Fibroblast of skin of abdomen (primary cell): ENCODE measurements around the gene ZNG1B.
"Not testable (repeated sequence)": the region's sequence is repeated elsewhere in the genome, so short reads cannot be mapped to it uniquely, and the experiment has no call there.

Source experiments
- DNase-seq: peaks from one replicate; pipeline ENCODE4 v3.0.0-alpha.2; 2013

ZNG1B gene

DNA sequence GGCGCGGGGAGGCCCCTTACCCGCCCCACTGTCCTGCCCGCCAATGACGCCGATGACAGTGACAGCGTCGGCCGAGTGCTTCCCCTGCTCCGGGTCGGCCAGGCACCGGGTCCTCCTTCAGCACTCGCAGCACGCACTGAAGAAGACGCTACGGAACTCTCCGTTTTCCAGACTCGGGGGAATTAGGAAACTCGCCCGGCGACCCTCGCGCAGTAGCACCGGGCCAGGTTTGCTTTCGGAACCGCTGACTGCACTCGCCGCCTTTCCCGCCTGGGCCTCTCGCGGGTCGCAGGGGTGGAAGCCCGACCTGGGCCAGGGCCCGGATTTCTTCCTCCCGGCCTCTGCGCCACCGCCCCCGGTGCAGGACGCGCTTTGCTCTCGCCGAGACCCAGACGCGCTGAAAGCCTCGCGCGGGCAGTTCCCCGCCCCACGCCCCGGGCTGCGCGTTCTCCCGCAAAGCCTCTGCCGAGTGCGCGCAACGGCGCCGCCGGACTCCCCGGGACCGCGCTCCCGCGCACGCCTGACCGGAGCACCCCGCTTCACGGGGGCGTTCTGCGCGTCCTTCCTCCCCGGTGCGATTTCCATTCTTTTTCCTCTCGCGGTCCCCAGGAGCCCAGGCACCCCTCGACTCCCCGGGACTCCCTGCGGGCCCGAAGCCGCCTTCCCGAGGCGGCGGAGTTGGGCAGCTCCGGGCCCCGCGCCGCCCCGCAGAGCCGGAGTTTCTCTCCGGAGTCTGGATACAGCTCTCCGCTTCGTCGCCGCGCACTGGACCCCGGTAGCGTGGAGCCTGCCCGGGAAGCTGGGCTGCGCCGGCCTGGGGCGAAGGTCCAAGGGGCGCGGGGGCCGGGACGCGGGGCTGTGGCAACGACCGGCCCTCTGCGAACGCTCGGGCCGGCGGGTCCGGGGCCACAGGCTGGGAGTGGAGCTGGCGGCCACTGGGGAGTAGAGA lies 65.9 kb downstream of the ZNG1B start:
- peak; percentile 2 for DNase-seq

DNA sequence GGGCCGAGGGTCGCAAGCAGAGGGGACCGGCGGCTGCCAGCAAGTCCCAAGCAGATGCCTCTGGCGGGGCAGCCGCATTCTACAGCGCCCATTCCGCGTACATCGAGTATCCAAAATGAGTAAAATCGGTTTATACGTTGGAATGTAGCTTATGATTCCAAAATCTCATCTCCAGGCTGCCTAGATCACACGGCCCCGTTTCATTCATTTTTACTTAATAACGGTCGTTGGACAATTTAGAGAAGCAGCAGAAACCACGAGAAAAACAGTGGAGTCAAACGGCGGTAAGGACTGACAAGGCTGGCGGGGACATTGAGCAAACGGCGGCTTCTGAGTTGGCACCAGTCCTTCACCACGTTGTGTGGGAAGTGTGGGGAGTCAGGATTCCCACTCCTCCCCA lies 66.6 kb downstream of the ZNG1B start:
- not testable (repeated sequence) for DNase-seq

DNA sequence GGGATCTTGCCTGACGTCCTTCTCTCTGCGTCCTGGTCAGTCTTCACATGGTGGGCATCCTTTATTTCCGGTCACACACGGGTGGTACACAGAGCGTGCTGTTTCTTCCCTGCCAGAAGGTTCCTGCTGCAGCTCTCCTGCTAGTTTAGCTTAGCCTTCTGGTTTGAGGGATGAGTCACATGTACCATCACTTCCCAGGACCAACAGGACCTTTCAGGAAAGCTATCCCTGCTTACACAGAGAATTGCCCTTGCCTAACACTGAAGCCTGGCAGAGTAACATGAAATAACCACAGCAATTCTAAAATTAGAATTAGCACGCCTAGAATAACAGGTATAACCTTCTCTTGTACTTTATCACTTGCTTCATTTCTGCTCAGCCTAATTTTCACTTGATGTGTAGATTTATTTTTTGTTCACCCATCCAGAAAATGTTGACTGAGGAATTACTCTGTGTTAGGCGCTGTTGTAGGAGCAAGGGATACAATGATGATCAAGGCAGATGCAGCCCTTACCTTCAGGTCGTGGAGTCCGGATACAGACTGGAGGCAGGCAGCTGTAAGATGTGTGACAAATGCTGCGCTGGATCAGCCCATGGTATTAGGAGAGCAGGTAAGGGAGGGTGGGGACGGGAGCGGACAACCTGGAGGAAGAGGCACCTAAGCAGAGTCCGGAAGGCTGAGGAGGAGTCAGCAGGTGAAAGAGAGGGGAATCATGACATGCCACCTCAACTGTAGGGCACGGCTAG lies 70.1 kb downstream of the ZNG1B start:
- DNase-seq, result not testable (repeated sequence)

DNA sequence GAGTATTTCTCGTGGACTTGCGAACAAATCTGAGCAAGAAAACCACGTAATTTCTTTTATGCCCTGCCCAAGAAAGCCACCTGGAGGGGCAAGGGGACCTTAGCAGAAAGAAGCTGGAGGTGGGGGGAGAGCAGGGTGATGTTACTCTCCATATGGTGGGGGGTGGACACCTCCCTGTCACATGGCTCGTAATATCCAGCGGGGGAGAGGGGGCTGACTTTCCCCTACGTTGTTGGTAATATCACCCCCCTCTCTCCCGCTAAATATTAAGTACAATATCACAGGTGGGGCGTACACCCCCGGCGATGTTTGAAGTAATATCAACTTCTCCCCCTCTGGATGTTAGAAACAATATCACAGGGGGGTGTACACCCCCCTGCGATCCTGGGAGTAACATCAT lies 70.7 kb downstream of the ZNG1B start:
- DNase-seq, result not testable (repeated sequence)

DNA sequence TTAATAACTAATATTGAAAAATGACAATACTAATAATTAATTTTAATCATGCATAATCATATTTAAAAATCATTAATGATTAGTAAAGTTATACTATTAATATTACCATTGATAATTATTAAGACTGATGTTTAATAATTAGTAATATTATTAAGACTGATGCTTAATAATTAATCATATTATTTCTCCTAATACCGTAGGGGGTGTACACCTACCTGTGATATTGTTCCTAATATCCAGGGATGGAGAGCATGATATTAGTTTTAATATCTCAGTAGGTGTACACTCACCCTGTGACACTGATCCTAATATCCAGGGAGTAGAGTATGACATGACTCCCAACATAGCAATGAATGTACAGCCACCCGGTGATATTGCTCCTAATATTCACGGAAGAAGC lies 73.4 kb downstream of the ZNG1B start:
- not testable (repeated sequence) for DNase-seq

DNA sequence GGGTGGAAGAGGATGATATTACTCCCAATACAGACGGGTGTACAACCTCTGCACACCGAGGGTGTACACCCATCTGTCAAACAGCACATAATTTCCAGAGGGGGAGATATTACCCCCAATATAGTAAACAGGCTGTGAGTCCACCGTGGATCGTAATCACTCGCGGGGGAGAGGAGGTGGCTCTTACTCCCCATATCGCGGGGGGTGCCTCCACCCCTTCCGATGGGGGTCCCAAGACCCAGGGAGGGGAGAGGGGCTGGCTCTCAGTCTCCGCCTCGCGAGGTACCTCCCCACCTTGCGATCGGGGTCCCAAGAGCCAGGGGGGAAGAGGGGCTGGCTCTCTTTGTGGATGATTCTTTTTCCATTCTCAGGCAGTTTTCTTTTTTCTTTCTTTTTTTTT lies 74.4 kb downstream of the ZNG1B start:
- DNase-seq, result not testable (repeated sequence)

DNA sequence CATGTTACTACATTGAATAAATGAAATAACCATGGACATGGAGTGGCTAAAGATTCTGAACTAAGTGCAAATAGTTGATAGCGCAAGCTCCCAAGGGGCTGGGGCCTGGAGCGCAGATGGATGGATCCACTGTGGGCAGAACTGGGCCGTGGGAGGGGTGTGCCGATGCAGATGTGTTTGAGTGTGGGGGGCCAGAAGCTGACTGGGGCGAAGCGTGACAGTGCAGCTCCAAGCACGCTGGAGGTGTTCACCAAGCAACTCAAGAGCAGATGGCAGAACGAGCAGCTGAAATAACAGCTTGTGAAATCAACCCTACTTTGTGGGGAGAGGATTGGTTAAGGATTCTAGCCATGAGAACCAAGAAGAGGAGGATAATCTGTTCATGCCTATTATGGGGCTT lies 78.0 kb downstream of the ZNG1B start:
- DNase-seq, result not testable (repeated sequence)

DNA sequence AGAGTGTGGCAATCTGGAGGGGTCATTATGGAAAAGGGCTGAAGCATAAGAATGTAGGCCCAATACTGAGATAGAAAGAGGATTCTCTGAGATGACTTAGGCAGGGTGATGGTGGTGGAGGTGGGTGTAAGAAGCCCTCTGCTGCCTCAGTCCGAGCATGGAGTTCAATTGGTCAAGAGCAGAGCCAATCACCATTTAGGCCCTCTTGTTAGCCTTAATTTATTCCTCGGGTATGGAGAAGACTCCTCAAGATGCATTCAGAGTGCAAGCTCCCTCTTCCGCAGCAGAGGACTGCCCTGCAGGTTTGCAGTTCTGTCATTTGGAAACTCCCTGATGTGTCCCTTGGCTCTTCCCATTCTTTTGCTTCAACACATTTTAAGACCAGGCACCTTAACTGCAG lies 78.5 kb downstream of the ZNG1B start:
- not testable (repeated sequence) for DNase-seq

DNA sequence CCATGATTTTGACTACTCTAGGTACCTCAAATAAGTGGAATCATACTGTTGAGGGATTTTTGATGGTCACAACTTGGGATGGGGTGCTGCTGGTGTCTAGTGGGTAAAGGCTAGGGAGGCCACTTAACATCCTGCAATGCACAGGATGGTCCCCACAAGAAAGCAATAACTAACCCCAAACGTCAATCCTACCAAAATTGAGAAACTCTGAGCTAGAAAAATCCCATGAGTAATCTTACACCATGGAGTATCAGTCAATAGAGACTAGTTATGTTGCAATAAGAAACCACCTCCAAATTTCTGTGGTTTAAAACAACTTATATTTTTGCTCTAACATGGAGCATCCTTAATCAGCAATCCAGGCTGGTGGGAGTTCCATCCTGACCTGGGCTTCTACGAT lies 79.5 kb downstream of the ZNG1B start:
- DNase-seq, result not testable (repeated sequence)

DNA sequence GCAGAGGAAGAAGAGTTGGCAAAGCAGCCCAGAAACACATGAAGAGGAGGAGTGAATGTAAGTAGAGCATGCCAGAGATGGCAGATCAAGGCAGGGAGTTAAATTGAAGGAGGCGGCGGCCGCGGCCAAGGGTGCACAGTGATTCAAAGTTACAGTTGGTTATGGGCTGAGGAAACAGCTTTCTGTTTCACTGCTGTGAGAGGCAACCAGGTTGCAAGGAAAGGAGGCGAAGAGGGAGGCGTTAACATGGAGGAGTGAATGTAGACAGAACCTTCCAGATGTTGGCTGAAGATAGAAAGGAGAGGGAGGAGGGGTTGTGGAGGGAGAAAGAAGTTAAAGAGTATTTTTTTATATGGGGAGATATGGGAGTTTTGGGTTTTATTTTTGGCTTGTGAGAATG lies 83.3 kb downstream of the ZNG1B start:
- not testable (repeated sequence) for DNase-seq

DNA sequence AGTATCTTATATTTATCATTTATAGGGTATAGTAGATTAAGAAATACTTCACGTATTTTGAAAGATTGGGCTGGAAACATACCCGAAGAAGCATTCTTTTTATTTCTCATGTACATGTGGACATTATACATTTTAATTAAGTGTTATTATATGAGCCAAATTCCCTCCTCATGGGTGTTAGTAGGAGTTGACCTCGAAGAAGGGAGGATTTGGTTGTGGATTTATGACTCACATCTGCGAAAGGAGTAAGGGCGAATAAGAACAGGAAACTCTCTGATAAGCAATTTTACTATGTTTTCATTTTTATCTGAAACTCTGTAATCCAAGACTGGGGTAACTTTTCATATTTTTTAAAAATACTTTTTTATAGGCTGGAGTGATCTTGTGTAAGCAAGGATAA lies 84.0 kb downstream of the ZNG1B start:
- not testable (repeated sequence) for DNase-seq

DNA sequence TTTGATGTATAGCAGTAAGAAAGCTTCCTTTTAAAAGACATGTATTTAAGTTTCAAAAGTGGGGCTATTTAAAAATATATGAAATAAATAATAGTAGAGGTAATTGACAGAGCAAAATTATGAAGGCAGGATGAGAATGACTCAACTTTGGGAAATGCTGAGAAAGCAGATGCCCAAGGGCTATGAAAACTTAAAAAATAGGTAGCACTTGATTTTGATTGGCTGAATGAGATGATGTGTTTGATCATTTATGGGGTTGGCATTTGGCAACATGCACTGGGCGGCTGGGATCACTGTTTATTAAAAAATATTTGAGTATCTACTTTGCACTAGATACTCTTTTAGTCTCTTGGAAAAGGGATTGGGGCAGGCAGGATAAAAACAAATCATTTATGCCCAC lies 87.5 kb downstream of the ZNG1B start:
- DNase-seq, result not testable (repeated sequence)

DNA sequence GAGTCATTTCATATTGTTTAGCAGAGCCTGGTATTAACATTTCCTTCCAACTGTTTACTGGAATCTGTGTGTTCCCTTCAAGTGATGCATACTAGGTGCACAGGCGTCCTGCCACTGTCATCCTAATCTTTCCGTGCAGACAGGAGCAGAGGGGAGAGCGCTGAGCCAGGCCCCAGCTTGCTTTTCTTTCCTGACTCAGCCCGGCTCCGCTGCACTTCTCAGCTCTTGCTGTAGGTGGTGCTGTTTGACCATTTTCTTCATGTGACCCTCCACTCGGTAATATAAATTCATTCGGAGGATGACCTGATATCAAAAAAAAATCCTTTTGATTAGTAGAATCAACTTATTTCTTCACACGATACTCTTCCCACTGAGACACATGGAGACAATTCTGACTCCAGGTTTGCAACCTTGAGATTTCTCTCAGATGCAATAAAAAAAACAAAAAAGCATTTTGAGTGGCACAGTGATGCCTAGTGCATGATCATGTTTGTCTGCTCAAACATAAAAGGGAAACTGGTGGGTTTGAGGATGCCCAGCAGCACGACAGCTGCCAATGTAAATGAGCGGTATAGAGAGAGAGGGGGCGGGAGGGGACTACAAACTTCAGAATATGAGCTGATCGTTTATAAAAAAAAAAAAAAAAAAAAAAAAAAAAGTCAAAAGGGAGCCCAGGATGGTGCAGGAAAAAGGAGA lies 90.0 kb downstream of the ZNG1B start:
- DNase-seq, result not testable (repeated sequence)

DNA sequence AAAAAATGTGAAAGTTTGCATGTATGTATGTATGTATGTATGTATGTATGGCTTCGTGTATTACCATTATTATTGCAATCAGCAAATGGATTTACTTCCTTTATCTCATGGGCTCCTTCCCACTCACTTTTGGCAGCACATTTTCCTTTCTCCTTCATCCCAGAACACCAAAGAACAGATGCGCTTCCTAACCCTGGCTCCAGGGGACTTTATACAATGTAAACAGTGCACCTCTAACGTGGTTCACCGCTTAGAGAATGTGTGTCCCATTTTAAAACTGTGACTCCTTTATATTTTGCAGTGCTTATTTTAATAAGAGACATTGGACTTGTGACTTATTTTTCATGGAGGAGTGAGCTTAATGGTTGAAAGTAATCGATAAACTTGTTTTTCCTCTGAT lies 90.6 kb downstream of the ZNG1B start:
- DNase-seq, result not testable (repeated sequence)

DNA sequence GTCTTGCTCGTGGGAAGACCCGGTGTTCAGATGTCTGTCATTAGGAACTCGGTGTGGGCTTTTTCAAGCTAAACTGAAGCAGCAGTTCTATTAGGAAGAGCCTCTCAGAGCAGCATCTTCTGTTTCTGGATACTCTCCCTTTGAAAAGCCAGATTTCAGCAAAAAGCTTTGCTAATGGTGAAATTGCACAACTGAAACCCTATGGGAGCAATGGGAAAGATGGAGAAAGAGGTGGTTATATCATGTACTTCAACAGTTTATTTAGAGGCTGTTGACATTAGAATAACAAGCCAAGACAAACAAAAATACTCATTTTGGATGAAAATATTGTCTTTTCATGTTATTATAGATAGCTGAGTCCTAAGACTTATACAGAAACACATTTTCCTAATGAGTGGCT lies 91.4 kb downstream of the ZNG1B start:
- not testable (repeated sequence) for DNase-seq

DNA sequence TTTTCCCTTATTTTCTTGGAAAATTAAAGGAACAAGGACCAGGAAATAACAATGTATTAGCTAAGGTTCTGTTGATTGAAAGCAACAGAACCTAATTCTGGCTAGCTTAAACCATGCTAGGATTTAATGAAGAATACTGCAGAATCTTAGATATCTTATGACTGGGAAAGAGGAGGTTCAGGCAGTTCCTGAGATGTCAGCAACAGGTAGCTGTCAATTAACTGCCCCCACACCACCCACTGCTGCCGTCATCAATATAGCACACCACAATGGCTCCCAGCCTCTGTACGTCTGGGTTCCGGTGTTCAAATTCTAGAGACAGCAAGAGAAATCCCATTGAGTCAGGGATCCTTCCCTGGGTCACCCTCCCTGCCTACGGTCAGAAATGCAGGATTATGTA lies 95.5 kb downstream of the ZNG1B start:
- not testable (repeated sequence) for DNase-seq

DNA sequence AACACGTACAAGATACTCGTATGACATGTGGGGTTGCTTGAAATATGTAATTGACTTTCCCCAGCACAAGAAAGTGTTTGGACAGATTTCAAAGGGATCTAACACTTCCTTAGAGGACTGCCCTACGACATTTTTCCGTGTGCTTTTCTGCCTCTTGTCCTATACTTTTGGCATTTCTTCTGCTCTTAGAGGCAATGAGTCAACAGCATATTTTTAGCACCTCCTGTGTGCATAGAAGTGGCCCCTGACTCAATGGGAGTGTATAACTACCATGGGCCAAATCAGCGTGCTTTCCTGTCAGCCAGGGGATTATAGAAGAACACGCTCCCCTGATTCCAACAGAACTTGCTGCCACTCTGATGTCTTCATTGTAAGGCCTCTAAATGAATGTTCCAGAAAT lies 99.1 kb downstream of the ZNG1B start:
- DNase-seq, result not testable (repeated sequence)

DNA sequence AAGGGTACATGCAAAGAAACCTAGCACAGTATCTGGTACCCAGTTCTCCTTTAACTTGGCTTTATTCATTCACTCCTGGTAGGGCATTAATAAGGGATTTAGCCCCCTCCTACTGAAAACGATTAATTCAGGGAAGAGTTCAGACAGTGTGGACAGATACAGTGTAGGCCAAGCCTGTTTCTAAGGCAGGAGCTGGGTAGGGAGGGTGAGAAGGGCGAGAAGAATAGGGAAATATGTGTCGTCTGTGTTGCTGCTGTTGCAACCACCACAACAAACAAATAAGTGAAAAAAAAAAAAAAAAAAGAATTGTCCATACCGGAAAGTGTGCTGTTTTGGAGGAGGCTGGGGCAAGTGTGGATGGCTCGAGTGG lies 103.3 kb downstream of the ZNG1B start:
- not testable (repeated sequence) for DNase-seq

DNA sequence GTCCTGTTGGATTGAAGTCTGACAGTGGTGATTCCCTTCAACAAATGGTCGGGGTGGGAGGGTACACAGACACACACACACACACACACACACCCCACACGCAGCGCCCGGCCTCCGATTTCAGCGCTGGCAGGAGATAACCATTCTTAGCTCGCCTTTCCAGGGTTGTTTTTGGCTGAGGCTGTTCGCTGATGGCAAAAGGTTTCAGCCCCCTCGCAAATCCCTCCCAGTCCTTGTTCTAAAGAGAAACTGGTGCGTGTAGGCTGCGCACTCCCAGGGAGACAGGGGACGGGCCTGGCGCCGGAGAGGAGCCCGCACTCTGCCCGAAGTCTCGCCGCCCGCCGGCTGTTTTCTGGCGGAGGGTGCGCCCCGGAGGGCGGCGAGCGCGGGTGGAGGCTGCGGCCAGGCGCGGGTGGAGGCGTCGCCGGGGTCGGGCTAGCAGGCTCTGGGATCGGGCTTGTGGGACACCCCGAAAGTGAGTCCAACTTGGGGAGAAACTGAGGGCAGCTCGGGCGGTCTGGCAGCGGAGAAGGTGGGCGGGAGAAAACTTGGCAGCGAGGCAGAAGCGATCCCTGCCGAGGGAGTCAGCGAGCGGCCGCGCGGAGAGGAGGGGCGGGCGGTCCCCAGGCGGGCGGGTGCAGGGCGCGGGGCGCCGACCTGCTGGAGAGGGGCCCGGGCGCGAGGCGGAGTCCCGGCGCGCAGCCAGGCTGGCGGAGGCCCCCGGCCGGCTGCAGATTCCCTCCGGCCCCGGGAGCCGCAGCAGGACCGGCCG lies 103.9 kb downstream of the ZNG1B start:
- peak; percentile 35 for DNase-seq

DNA sequence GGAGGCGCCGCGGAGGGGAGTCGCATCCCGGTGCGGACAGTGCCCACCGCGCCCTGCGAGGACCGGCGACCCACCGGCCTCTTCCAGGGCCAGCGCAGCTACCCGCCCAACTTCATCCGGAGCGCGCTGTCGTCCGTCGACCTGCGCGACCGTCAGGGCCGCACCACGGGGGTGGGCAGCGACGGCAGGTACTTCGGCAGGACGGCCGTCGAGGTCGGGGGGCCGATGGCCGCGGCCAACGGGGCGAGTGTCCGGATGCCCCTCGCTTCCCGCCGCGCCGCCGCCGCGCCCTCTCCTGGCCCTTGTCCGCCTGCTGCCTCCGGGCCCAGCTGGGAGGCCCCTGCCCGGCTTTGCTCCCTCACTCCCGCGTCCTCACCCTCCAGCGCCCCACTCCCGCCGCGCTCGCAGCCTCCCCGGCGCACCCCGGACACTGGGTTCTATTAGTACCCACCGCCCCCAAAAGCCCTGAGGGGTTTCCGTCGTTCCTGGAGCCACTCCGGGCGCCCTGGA lies 104.5 kb downstream of the ZNG1B start:
- not testable (repeated sequence) for DNase-seq

DNA sequence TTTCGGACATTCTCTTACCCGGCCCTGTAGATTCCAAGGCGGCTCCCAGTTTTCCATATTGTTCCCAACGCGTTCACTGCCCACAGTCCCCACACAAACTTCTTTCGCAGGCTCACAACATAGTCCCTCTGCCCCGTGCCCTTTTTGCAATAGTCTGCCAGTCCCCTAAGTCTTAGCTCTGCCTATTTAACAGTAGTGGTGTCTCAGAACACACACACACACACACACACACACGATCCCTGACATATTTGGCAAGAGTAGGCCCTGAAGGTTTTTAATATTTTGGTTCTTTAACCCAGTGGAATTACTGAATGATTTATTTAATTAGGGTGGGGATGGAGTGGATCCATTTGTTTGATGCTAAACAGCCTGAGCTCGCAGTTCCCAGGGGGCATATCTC lies 105.0 kb downstream of the ZNG1B start:
- DNase-seq, result not testable (repeated sequence)
